Adrenal gland (tissue), 12 donors: ENCODE measurements around the gene SNX5. TPM values are rescaled to one million over a fixed set of nuclear protein-coding genes. Genes with fewer than 3 reads are reported as not detected.

ENCODE experiments used
- DNase-seq, 7 donors: peaks; one replicate each; pipeline ENCODE4 v3.0.0-alpha.2; 2019 to 2020
- H3K27ac ChIP-seq, 5 donors: fragments of 200-600 bp; sonication (generic) in 4 of 5; 1 replicate in 3 of 5; 2 replicates in 2 of 5; pipeline versions ENCODE4 v1.5.1 to v1.8.0; 2016 to 2020; ENCODE audit warnings: mild to moderate bottlenecking in 1 of 5
- H3K27me3 ChIP-seq: fragments of 200-600 bp; 2 replicates; pipeline ENCODE4 v1.8.0; 2021
- H3K36me3 ChIP-seq, 2 donors: fragments of 200-600 bp; replicated peaks in 1 of 2; 1 replicate in 1 of 2; 2 replicates in 1 of 2; pipeline versions ENCODE4 v1.5.1 to v1.8.0; 2018 to 2022
- H3K4me1 ChIP-seq, 2 donors: fragments of 200-600 bp; replicated peaks in 1 of 2; 1 replicate in 1 of 2; 2 replicates in 1 of 2; pipeline versions ENCODE4 v1.5.1 to v1.8.0; 2018 to 2021
- H3K4me3 ChIP-seq, 4 donors: fragments of 200-600 bp; sonication (generic) in 3 of 4; one replicate each; pipeline ENCODE4 v1.5.1; 2016 to 2018
- H3K9me3 ChIP-seq, 3 donors: fragments of 200-600 bp; sonication (generic) in 1 of 3; replicated peaks in 1 of 3; 1 replicate in 2 of 3; 2 replicates in 1 of 3; pipeline versions ENCODE4 v1.5.1 to v1.8.0; 2016 to 2021
- CTCF ChIP-seq, 6 experiments: fragments of 450-650 bp in 4 of 6; fragments of 200-600 bp in 2 of 6; sonication (generic) in 1 of 6; IDR thresholded peaks; 1 replicate in 5 of 6; 2 replicates in 1 of 6; pipeline versions ENCODE4 v1.5.1 to v1.8.0; 2016 to 2021; ENCODE audit warnings: antibody characterized with exemption in 6 of 6, mild to moderate bottlenecking in 2 of 6, moderate library complexity in 1 of 6
- POLR2A ChIP-seq, 2 donors: fragments of 450-650 bp; IDR thresholded peaks; one replicate each; pipeline ENCODE4 v1.6.1; 2017; ENCODE audit warnings: antibody characterized with exemption in 2 of 2, mild to moderate bottlenecking in 2 of 2, moderate library complexity in 1 of 2
- WGBS, 4 donors: extraction: QIAGEN DNeasy Blood & Tissue Kit in 2 of 4; methylation state at CpG; one replicate each; pipeline versions ENCODE4 v1.1.5 to v1.1.7; 2013 to 2017; 5-methylcytosine and 5-hydroxymethylcytosine counted together
- intact Hi-C, 2 donors: fragments of 100-400 bp; cut with DNase I; formaldehyde crosslinking; loops; one replicate each; pipeline versions ENCODE4 v1.14.1 to v1.15.0; 2022 to 2023
- polyA plus RNA-seq, 3 donors: library from polyadenylated mRNA; stranded (reverse); fragments of 200-250 nt in 2 of 3; fragments of 350-450 nt in 1 of 3; fragmentation: Illumina TruSeq in 1 of 3; extraction: RNeasy Lipid Tissue Mini Kit (QIAGEN cat#74804) in 1 of 3; gene quantifications; one replicate each; pipeline ENCODE4 v1.2.3, GENCODE V29; 2013 to 2014
- total RNA-seq, 9 donors: library from RNA; depleted of rRNA in 4 of 9; stranded (reverse); fragments of >200 nt in 4 of 9; fragments of 120-200 nt in 1 of 9; fragmentation: NEBNext Ultra II Directional in 1 of 9; extraction: Animal tissue kit (Norgen Biotek cat#: 25700) in 1 of 9; gene quantifications; one replicate each; pipeline versions ENCODE4 v1.1.0 to v1.2.4, GENCODE V29; 2013 to 2023
- donor health status: healthy with polysubstance abuse.
- donor health status: Bipolar disorder and iron deficiency.
- donor health status: DM: yes; HTN: yes; CAD: no.
- donor health status: DM: no; HTN: no; CAD: no.
- donor health status: DM: no; HTN: no; CAD: no.
- donor health status: DM: yes; HTN: yes; CAD: no.

Gene SNX5
- total and polyA plus RNA-seq, 12 donors: 103 to 201 (median 144) TPM

GRCh38 chr20:17958373-17959256 is 10.0 kb downstream of the SNX5 start:
- TF ChIP-seq POLR2A (IDR thresholded peaks at IDR 0.05) (peak in 1 of 2 donors; percentile 29), CTCF (IDR thresholded peaks at IDR 0.05) (peak in 4 of 6 experiments; percentile 16 to 40 (median 29))
- Histone ChIP-seq H3K4me1 (peaks cover 43 to 63% of the 10 kb centered on the region in 2 donors), H3K9me3 (no peaks in the 10 kb centered on the region), H3K36me3 (peaks cover 0 to 26% of the 10 kb centered on the region in 2 donors), H3K4me3 (no peak overlapping the region), H3K27me3 (no peaks in the 10 kb centered on the region), H3K27ac (peak overlapping the region; percentile 61 to 87 (median 66))
- intact Hi-C loops: no loop called here
- no peak for DNase-seq
- 24 to 33% (median 26%) methylated on average over 4 to 5 of the region's 5 CpGs for WGBS, 4 donors

GRCh38 chr20:17957505-17958363 is 10.9 kb downstream of the SNX5 start:
- 57 to 66% (median 60%) methylated on average over 5 of the region's 5 CpGs for WGBS, 4 donors
- H3K4me1 ChIP-seq: peaks cover 35 to 55% of the 10 kb centered on the region in 2 donors
- no peak for TF ChIP-seq POLR2A (IDR thresholded peaks at IDR 0.05)
- TF ChIP-seq CTCF (IDR thresholded peaks at IDR 0.05): no peak
- no peak overlapping the region for H3K4me3 ChIP-seq
- no peaks in the 10 kb centered on the region for H3K9me3 ChIP-seq
- intact Hi-C loops: no loop called here
- H3K36me3 ChIP-seq: peaks cover 0 to 35% of the 10 kb centered on the region in 2 donors
- H3K27me3 ChIP-seq: no peaks in the 10 kb centered on the region
- H3K27ac ChIP-seq: peak overlapping the region in 4 of 5 donors; percentile 57 to 87 (median 64)
- no peak for DNase-seq

- Histone ChIP-seq H3K27me3 (no peaks in the 10 kb centered on the region), H3K4me1 (peaks cover 30 to 39% of the 10 kb centered on the region in 2 donors), H3K36me3 (peaks cover 0 to 48% of the 10 kb centered on the region in 2 donors), H3K9me3 (no peaks in the 10 kb centered on the region), H3K27ac (peak overlapping the region in 1 of 5 donors; percentile 10), H3K4me3 (no peak overlapping the region)
- WGBS, 4 donors: 72 to 78% (median 77%) methylated on average over 7 to 8 of the region's 8 CpGs
- intact Hi-C loops: no loop called here
- no peak for TF ChIP-seq CTCF (IDR thresholded peaks at IDR 0.05)
- TF ChIP-seq POLR2A (IDR thresholded peaks at IDR 0.05): no peak
- no peak for DNase-seq
Measured at GRCh38 chr20:17956099-17956685, 12.4 kb downstream of the SNX5 start.

GRCh38 chr20:17955302-17955701 is 13.3 kb downstream of the SNX5 start:
- DNase-seq: no peak
- peaks cover 0 to 57% of the 10 kb centered on the region in 2 donors for H3K36me3 ChIP-seq
- intact Hi-C loops: no loop called here
- no peak for TF ChIP-seq CTCF (IDR thresholded peaks at IDR 0.05)
- no peak for TF ChIP-seq POLR2A (IDR thresholded peaks at IDR 0.05)
- H3K27me3 ChIP-seq: no peaks in the 10 kb centered on the region
- peaks cover 27 to 30% of the 10 kb centered on the region in 2 donors for H3K4me1 ChIP-seq
- no peaks in the 10 kb centered on the region for H3K9me3 ChIP-seq
- 60 to 72% (median 66%) methylated on average over 3 of the region's 3 CpGs for WGBS, 4 donors
- no peak overlapping the region for H3K27ac ChIP-seq
- no peak overlapping the region for H3K4me3 ChIP-seq
